Upper lobe of right lung (tissue), 1 donor: ENCODE measurements around the gene GPLD1. TPM values are rescaled to one million over a fixed set of nuclear protein-coding genes. Genes with fewer than 3 reads are reported as not detected.

Source experiments
- ATAC-seq: fragments of 200-7000 bp; cut with Tn5 transposase; one replicate; pipeline ENCODE4 v1.9.1; 2020; ENCODE audit warnings: mild to moderate bottlenecking, moderate library complexity
- DNase-seq: peaks from one replicate; pipeline ENCODE4 v3.0.0-alpha.2; 2020
- H3K27ac ChIP-seq: fragments of 200-600 bp; one replicate; pipeline ENCODE4 v1.8.0; 2022
- H3K27me3 ChIP-seq: fragments of 200-600 bp; one replicate; pipeline ENCODE4 v1.8.0; 2022; ENCODE audit warnings: mild to moderate bottlenecking
- H3K36me3 ChIP-seq: fragments of 200-600 bp; one replicate; pipeline ENCODE4 v1.8.0; 2022
- H3K4me1 ChIP-seq: fragments of 200-600 bp; one replicate; pipeline ENCODE4 v1.8.0; 2022
- H3K4me3 ChIP-seq: fragments of 200-600 bp; one replicate; pipeline ENCODE4 v1.8.0; 2022; ENCODE audit warnings: mild to moderate bottlenecking
- H3K9me3 ChIP-seq: fragments of 200-600 bp; one replicate; pipeline ENCODE4 v1.8.0; 2022
- intact Hi-C: fragments of 100-400 bp; cut with DNase I; formaldehyde crosslinking; loops from one replicate; pipeline ENCODE4 v1.11.0; 2022
- long read RNA-seq: library from polyadenylated mRNA; unstranded; transcript quantifications from one replicate; pipeline ENCODE4 v2.0.0, GENCODE V29; 2021
- total RNA-seq: library from RNA; stranded (reverse); fragmentation: NEBNext Ultra II Directional; extraction: Animal tissue kit (Norgen Biotek cat#: 25700); gene quantifications from one replicate; pipeline ENCODE4 v1.2.1, GENCODE V29; 2021
- TF ChIP-seq, protein P1 (sequence below): fragments of 200-600 bp; IDR thresholded peaks from one replicate; pipeline ENCODE4 v1.8.0; 2022; ENCODE audit warnings: antibody characterized with exemption
- donor health status: DM: no; HTN: yes; CAD: no; lungs with severe emphysema.

GPLD1 gene
- total RNA-seq, result 3.1 TPM
- long read RNA-seq, partial matches to known transcripts, result 0 of 8 reads
- long read RNA-seq, other reads (novel, unspliced or antisense), result 8 of 8 reads

DNA sequence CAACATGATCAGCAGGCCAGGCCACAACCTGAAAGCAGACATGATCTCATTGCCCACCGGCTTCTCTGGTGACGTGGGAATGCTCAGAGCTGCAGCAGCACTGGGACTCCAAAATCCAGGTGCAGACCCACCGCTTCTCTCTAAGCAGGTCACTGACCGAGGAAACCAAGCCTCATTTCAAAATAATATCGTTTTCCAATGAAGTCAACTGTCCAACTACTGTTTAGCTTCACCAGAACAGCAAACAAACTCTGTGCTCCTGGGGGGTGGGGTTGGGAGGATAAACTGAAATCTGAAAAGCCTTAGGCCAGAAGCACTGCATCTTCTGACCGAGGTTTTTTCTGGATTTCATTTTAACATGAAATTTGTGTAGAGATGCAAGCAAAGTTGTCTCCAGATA is at the start of gene GPLD1:
Gene GPLD1, minus strand, starts transcription at position 109 of the 400 bp plus-strand sequence. Its CDS starts 67 bp downstream, at position 42.
- DNase-seq (no peak), ATAC-seq (no peak)
- H3K36me3 ChIP-seq, result no peaks in the 10 kb centered on the region
- H3K9me3 ChIP-seq, result no peaks in the 10 kb centered on the region
- no peak within 1 kb of the TSS for H3K4me3 ChIP-seq
- intact Hi-C loops, result no loop called here
- no peaks in the 10 kb centered on the region for H3K27me3 ChIP-seq
- TF ChIP-seq, protein P1, sequence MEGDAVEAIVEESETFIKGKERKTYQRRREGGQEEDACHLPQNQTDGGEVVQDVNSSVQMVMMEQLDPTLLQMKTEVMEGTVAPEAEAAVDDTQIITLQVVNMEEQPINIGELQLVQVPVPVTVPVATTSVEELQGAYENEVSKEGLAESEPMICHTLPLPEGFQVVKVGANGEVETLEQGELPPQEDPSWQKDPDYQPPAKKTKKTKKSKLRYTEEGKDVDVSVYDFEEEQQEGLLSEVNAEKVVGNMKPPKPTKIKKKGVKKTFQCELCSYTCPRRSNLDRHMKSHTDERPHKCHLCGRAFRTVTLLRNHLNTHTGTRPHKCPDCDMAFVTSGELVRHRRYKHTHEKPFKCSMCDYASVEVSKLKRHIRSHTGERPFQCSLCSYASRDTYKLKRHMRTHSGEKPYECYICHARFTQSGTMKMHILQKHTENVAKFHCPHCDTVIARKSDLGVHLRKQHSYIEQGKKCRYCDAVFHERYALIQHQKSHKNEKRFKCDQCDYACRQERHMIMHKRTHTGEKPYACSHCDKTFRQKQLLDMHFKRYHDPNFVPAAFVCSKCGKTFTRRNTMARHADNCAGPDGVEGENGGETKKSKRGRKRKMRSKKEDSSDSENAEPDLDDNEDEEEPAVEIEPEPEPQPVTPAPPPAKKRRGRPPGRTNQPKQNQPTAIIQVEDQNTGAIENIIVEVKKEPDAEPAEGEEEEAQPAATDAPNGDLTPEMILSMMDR, result no peak
- H3K27ac ChIP-seq, result no peak within 1 kb of the TSS
- peaks cover 8% of the 10 kb centered on the region for H3K4me1 ChIP-seq

- Histone ChIP-seq H3K4me3 (no peak overlapping the region), H3K4me1 (no peaks in the 10 kb centered on the region), H3K9me3 (no peaks in the 10 kb centered on the region), H3K36me3 (peaks cover 17% of the 10 kb centered on the region), H3K27me3 (no peaks in the 10 kb centered on the region), H3K27ac (no peak overlapping the region)
- intact Hi-C loops, result no loop called here
- ATAC-seq (no peak), DNase-seq (no peak)
- TF ChIP-seq, protein P1, result no peak
Observed at GRCh38 chr6:24537771-24538385, 48.5 kb upstream of the GPLD1 start.

GRCh38 chr6:24537082-24537699 is 47.8 kb upstream of the GPLD1 start:
- Histone ChIP-seq H3K36me3 (peaks cover 17% of the 10 kb centered on the region), H3K4me1 (no peaks in the 10 kb centered on the region), H3K9me3 (no peaks in the 10 kb centered on the region), H3K4me3 (no peak overlapping the region), H3K27me3 (no peaks in the 10 kb centered on the region), H3K27ac (no peak overlapping the region)
- intact Hi-C loops, result no loop called here
- no peak for DNase-seq
- no peak for ATAC-seq
- TF ChIP-seq, protein P1, result no peak

- H3K27me3 ChIP-seq, result no peaks in the 10 kb centered on the region
- TF ChIP-seq, protein P1, result no peak
- no peaks in the 10 kb centered on the region for H3K9me3 ChIP-seq
- H3K4me3 ChIP-seq, result no peak overlapping the region
- intact Hi-C loops, result no loop called here
- no peak overlapping the region for H3K27ac ChIP-seq
- DNase-seq (no peak), ATAC-seq (no peak)
- peaks cover 17% of the 10 kb centered on the region for H3K36me3 ChIP-seq
- no peaks in the 10 kb centered on the region for H3K4me1 ChIP-seq
Observed at GRCh38 chr6:24536466-24536865, 47.1 kb upstream of the GPLD1 start.

DNA sequence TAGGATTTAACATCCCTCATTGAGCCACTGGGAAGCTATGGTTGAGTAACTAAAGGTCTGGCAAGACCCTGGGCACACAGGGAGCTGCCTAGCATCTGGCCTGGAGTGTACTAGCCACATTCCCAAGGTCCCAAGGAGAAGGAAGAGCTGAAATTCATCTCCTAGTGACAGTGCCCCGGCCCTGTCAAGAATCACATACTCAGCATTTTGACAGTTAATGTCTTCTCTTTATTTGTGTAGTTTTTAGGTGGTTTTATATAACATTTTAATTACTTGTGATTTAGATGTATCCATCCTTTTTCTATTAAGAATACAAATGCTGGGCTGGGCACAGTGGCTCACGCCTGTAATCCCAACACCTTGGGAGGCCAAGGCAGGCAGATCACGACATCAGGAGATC is 45.8 kb upstream of the GPLD1 start:
- DNase-seq (no peak), ATAC-seq (no peak)
- Histone ChIP-seq H3K36me3 (peaks cover 20% of the 10 kb centered on the region), H3K4me1 (no peaks in the 10 kb centered on the region), H3K27ac (no peak overlapping the region), H3K9me3 (no peaks in the 10 kb centered on the region), H3K4me3 (no peak overlapping the region), H3K27me3 (no peaks in the 10 kb centered on the region)
- intact Hi-C loops, result no loop called here
- TF ChIP-seq, protein P1, result no peak
